HEK293 (cell line): ENCODE data around the gene CHST12.

Experiments used
- CTCF ChIA-PET: fragments of 350-600 bp; formaldehyde crosslinking; extraction: SDS; loops from one replicate; lab custom pipeline; 2021; ENCODE audit warnings: antibody characterized with exemption; lab: Yijun Ruan, JAX
- POLR2A ChIA-PET: fragments of 300-600 bp; formaldehyde crosslinking; extraction: SDS; loops from one replicate; lab custom pipeline; 2020; ENCODE audit warnings: antibody characterized with exemption, inconsistent platforms; lab: Yijun Ruan, JAX
- H3K27ac ChIP-seq: fragments of 200-500 bp; sonication (Bioruptor generic); 2 replicates; pipeline ENCODE4 v1.5.1; 2014; ENCODE audit warnings: low read depth, low read length, control low read depth, inconsistent platforms; ENCODE audit errors: extremely low read depth
- H3K36me3 ChIP-seq, 2 experiments: fragments of 200-500 bp in 1 of 2; sonication (Bioruptor generic) in 1 of 2; 1 replicate in 1 of 2; 2 replicates in 1 of 2; pipeline ENCODE4 v1.5.1; 2014 to 2017; ENCODE audit warnings: inconsistent platforms in 2 of 2, low read length in 2 of 2; ENCODE audit not compliant: control insufficient read depth in 2 of 2, insufficient read depth in 1 of 2
- H3K4me1 ChIP-seq: fragments of 200-500 bp; sonication (Bioruptor generic); 2 replicates; pipeline ENCODE4 v1.5.1; 2014; ENCODE audit warnings: mild to moderate bottlenecking, low read length, inconsistent platforms; ENCODE audit not compliant: control insufficient read depth, insufficient read depth
- H3K4me3 ChIP-seq: 2 replicates; pipeline ENCODE4 v1.5.1; 2011; ENCODE audit warnings: low read depth, mild to moderate bottlenecking, control low read depth, low read length, moderate library complexity
- H3K9me3 ChIP-seq: fragments of 200-500 bp; sonication (Bioruptor generic); 2 replicates; pipeline ENCODE4 v1.5.1; 2014; ENCODE audit warnings: low read depth, low read length, inconsistent platforms; ENCODE audit not compliant: control insufficient read depth, insufficient read depth
- ATF2 ChIP-seq: fragments of 450-650 bp; formaldehyde crosslinking; IDR thresholded peaks from 2 replicates; pipeline ENCODE4 v1.5.1; 2016; ENCODE audit warnings: missing biosample characterization, missing genetic modification characterization, low read depth
- BCL11B ChIP-seq: fragments of 450-650 bp; formaldehyde crosslinking; IDR thresholded peaks from 2 replicates; pipeline ENCODE4 v1.5.1; 2016; ENCODE audit warnings: low read depth, missing biosample characterization, missing genetic modification characterization
- CTCF ChIP-seq: fragments of 450-650 bp; formaldehyde crosslinking; IDR thresholded peaks from 2 replicates; pipeline ENCODE4 v1.5.1; 2016; ENCODE audit warnings: missing biosample characterization, missing genetic modification characterization
- GLIS1 ChIP-seq: fragments of 450-650 bp; formaldehyde crosslinking; IDR thresholded peaks from 2 replicates; pipeline ENCODE4 v1.5.1; 2016; ENCODE audit warnings: missing biosample characterization, missing genetic modification characterization
- GLIS2 ChIP-seq: fragments of 450-650 bp; formaldehyde crosslinking; IDR thresholded peaks from 2 replicates; pipeline ENCODE4 v1.5.1; 2016; ENCODE audit warnings: missing biosample characterization, missing genetic modification characterization
- HOXC10 ChIP-seq: sonication (generic); formaldehyde crosslinking; IDR thresholded peaks from 2 replicates; pipeline ENCODE4 v1.8.1; 2023; ENCODE audit warnings: mild to moderate bottlenecking, missing genetic modification reagents
- PBX3 ChIP-seq: sonication (generic); formaldehyde crosslinking; IDR thresholded peaks from 2 replicates; pipeline ENCODE4 v1.8.1; 2022; ENCODE audit warnings: mild to moderate bottlenecking, moderate library complexity, missing genetic modification reagents
- ZBTB20 ChIP-seq: fragments of 450-650 bp; formaldehyde crosslinking; IDR thresholded peaks from 2 replicates; pipeline ENCODE4 v1.5.1; 2016; ENCODE audit warnings: missing biosample characterization, missing genetic modification characterization
- ZBTB26 ChIP-seq: fragments of 450-650 bp; formaldehyde crosslinking; optimal IDR thresholded peaks from 2 replicates; pipeline ENCODE3; 2016; ENCODE audit warnings: missing biosample characterization, mild to moderate bottlenecking, missing genetic modification characterization
- ZBTB48 ChIP-seq: fragments of 450-650 bp; formaldehyde crosslinking; IDR thresholded peaks from 2 replicates; pipeline ENCODE4 v1.5.1; 2016; ENCODE audit warnings: missing biosample characterization, missing genetic modification characterization
- ZBTB8A ChIP-seq: fragments of 450-650 bp; formaldehyde crosslinking; IDR thresholded peaks from 2 replicates; pipeline ENCODE4 v1.5.1; 2016; ENCODE audit warnings: missing biosample characterization, missing genetic modification characterization
- ZIC2 ChIP-seq: fragments of 450-650 bp; formaldehyde crosslinking; IDR thresholded peaks from 2 replicates; pipeline ENCODE4 v1.5.1; 2016; ENCODE audit warnings: missing biosample characterization, missing genetic modification characterization
- ZNF2 ChIP-seq: fragments of 450-650 bp; formaldehyde crosslinking; IDR thresholded peaks from 2 replicates; pipeline ENCODE4 v1.5.1; 2016; ENCODE audit warnings: missing biosample characterization, missing genetic modification characterization
- ZNF311 ChIP-seq: fragments of 450-650 bp; formaldehyde crosslinking; IDR thresholded peaks from 2 replicates; pipeline ENCODE4 v1.5.1; 2017; ENCODE audit warnings: missing biosample characterization, missing genetic modification characterization, borderline replicate concordance
- ZNF449 ChIP-seq: fragments of 450-650 bp; formaldehyde crosslinking; IDR thresholded peaks from 2 replicates; pipeline ENCODE4 v1.5.1; 2017; ENCODE audit warnings: missing biosample characterization, mild to moderate bottlenecking, missing genetic modification characterization, moderate library complexity
- ZNF600 ChIP-seq: fragments of 450-650 bp; formaldehyde crosslinking; IDR thresholded peaks from 2 replicates; pipeline ENCODE4 v1.5.1; 2016; ENCODE audit warnings: missing biosample characterization, missing genetic modification characterization
- ZNF629 ChIP-seq: fragments of 450-650 bp; formaldehyde crosslinking; IDR thresholded peaks from 2 replicates; pipeline ENCODE4 v1.5.1; 2017; ENCODE audit warnings: missing biosample characterization, missing genetic modification characterization
- ZNF654 ChIP-seq: fragments of 450-650 bp; formaldehyde crosslinking; IDR thresholded peaks from 2 replicates; pipeline ENCODE4 v1.5.1; 2016; ENCODE audit warnings: low read depth, missing biosample characterization, missing genetic modification characterization
- ZNF830 ChIP-seq: fragments of 450-650 bp; IDR thresholded peaks from 2 replicates; pipeline ENCODE4 v1.5.0; 2018; ENCODE audit warnings: missing biosample characterization, missing genetic modification characterization, low read depth, mild to moderate bottlenecking, moderate library complexity
- ZSCAN30 ChIP-seq: fragments of 450-650 bp; IDR thresholded peaks from 2 replicates; pipeline ENCODE4 v1.5.1; 2018; ENCODE audit warnings: missing biosample characterization, mild to moderate bottlenecking, missing genetic modification characterization, moderate library complexity

Gene CHST12

GRCh38 chr7:2450198-2451107 lies 47.0 kb downstream of the CHST12 start:
- Histone ChIP-seq H3K4me1 (no peaks in the 10 kb centered on the region), H3K36me3 (no peaks in the 10 kb centered on the region; a peak in 1 of 3 replicates), H3K27ac (no peak overlapping the region), H3K4me3 (no peak overlapping the region), H3K9me3 (no peaks in the 10 kb centered on the region)
- ChIA-PET CTCF (interaction anchor here (0.6 to 5.5 kb wide), 22 partner anchors 8 to 871 kb away, joined by 3 to 106 read pairs (median 4); no protein-coding TSS in a partner anchor), POLR2A (interaction anchor here (0.7 to 1.4 kb wide), 3 partner anchors 20 to 96 kb away, joined by 3 to 6 read pairs (median 4); no protein-coding TSS in a partner anchor)
- TF ChIP-seq ZIC2 (tag by site-specific recombination) (peak; percentile 55), ZNF629 (tag by site-specific recombination) (no peak)

- H3K9me3 ChIP-seq: no peaks in the 10 kb centered on the region
- CTCF ChIA-PET: interaction anchor here (0.6 to 5.5 kb wide), 26 partner anchors 10 to 1410 kb away, joined by 3 to 106 read pairs (median 4); no protein-coding TSS in a partner anchor
- no peak overlapping the region for H3K4me3 ChIP-seq
- TF ChIP-seq ZBTB20 (tag by site-specific recombination) (0 out of 2 replicates have a peak, but pooled peaks have one; percentile 19), ZNF600 (tag by site-specific recombination) (0 out of 2 replicates have a peak, but pooled peaks have one; percentile 22), ZNF830 (tag by site-specific recombination) (no peak), ZNF2 (tag by site-specific recombination) (peak; percentile 34; the same call in 1 of the 2 replicates), ATF2 (no peak), PBX3 (0 out of 2 replicates have a peak, but pooled peaks have one; percentile 61), CTCF (tag by site-specific recombination) (peak; percentile 86), ZSCAN30 (peak; percentile 80), ZBTB8A (peak; percentile 71), ZBTB48 (tag by site-specific recombination) (0 out of 2 replicates have a peak, but pooled peaks have one; percentile 22), GLIS2 (tag by site-specific recombination) (peak; percentile 93), GLIS1 (tag by site-specific recombination) (peak; percentile 67), BCL11B (tag by site-specific recombination) (peak; percentile 31; the same call in 1 of the 2 replicates), ZNF449 (peak; percentile 35; the same call in 1 of the 2 replicates), ZIC2 (tag by site-specific recombination) (peak; percentile 32; the same call in 1 of the 2 replicates), HOXC10 (CRISPR knock-in tag) (no peak), ZNF311 (tag by site-specific recombination) (no peak), ZNF654 (peak; percentile 56), ZBTB26 (tag by site-specific recombination) (peak; percentile 20)
- POLR2A ChIA-PET: interaction anchor here (0.7 to 1.5 kb wide), 3 partner anchors 17 to 108 kb away, joined by 3 to 4 read pairs (median 4); no protein-coding TSS in a partner anchor
- no peaks in the 10 kb centered on the region for H3K4me1 ChIP-seq
- H3K27ac ChIP-seq: no peak overlapping the region
- no peaks in the 10 kb centered on the region for H3K36me3 ChIP-seq
Measured at GRCh38 chr7:2451171-2452073, 48.0 kb downstream of the CHST12 start.
